ENCODE measurements around the gene CERS1. TPM values are rescaled to one million over a fixed set of nuclear protein-coding genes. Genes with fewer than 3 reads are reported as not detected.
"Not testable (repeated sequence)": the region's sequence is repeated elsewhere in the genome, so short reads cannot be mapped to it uniquely, and the experiment has no call there.

The CERS1 gene
- polyA plus RNA-seq, 3 donors = 5.1 to 5.6 (median 5.2) TPM

GRCh38 chr19:18919900-18920214 lies 23.9 kb upstream of the CERS1 start:
- no peak for DNase-seq (ENCODE audit: low read depth in 3 of 3, low spot score in 2 of 3)

DNA sequence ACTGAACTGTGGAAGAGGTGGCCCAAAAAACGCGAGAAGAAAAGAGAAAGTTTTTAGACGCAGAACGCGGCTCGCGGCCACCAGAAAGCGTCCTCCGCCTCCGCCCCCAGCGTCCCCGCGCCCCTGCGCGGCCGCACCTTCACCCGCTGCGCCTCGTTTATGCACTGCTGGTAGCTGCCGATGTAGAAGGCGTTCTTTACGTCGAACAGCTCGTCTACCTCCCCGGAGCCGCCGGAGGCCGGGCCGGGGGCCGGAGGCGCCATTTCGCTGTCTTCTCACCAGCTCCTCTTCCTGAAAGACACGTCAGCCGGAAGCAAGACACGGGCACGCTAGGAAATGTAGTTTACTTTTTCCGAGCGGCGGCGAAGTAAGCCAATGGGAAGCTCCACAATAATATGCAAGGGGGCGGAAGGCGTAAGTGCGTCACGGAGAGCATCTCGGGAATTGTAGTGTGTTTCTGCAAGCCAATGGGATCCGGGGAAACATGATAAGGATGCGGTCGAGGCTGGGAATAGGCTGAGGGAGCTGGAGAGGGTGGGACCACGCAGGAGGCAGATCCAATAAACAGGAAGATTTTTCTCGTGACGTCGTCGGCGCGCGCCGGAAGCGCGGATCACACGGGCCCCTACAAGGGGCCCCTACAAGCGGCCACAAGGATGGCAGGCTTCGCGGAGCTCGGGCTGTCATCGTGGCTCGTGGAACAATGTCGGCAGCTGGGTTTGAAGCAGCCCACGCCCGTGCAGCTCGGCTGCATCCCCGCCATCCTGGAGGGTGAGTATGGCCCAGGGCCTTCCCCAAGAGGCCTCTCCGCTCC lies 23.3 kb upstream of the CERS1 start, which contains the start of the genes COPE and DDX49:
Gene COPE (minus strand): TSS at position 302 of the 814 bp plus-strand sequence. CDS start 39 bp downstream, at position 263.
Gene DDX49 (plus strand): TSS at position 630 of the 814 bp plus-strand sequence. CDS start 27 bp downstream, at position 657.
- peak; percentile 99 for DNase-seq (ENCODE audit: low read depth in 3 of 3, low spot score in 2 of 3)

DNA sequence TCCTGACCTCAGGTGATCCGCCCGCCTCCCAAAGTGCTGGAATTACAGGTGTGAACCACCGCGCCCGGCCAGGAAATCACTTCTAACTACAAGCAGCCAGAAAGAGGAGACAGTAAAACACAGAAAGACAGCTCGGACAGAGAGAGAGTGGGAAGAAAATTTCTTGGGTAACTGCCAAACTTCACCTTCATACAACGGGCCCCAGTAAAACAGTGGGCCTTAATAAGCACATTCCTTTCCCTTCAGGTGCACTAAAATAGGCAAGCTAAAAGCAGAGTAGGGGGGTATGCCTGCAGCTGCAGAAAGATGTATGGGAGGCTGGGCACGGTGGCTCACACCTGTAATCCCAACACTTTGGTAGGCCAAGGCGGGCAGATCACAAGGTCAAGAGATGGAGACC lies 21.6 kb upstream of the CERS1 start:
- not testable (repeated sequence) for DNase-seq (ENCODE audit: low read depth in 3 of 3, low spot score in 2 of 3)

DNA sequence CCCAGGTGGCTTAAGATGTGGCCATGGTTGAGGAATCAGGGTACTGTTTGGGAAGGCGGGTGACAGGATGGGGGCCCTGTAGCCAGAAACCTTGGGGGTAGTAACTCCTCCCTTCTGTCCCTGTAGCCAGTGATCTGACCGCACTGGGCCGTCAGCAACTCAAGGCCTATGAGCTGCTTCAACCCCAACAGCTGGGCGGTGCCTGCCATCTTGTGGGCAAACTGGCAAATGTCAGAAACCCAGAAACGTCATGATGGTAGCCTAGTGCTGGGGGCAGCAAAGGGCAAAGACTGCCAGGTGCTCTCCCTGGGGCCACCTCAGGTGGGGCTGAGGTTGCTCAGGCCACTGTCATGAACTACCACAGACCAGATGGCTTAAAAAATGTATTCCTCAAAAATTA lies 19.7 kb upstream of the CERS1 start:
- no peak for DNase-seq (ENCODE audit: low read depth in 3 of 3, low spot score in 2 of 3)

DNA sequence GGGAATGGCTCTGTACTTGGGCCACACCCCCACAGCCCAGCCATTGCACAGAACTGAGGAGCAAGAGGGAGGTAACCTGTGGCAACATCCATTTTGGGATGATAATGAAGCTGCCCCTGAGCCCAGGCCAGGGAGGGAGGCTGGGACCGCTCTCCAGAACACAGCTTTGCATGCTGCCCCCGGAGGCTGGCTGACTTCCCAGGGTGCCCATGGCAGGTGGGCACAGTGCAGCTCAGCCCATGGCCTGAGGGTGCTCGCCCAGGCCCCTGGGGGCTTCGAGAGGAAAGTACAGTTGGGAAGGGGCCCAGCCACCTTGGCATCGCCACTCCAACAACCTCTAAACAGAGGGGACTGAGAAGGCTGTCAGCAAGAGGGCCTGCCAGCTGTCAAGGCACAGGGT lies 17.5 kb upstream of the CERS1 start:
- DNase-seq (ENCODE audit: low read depth in 3 of 3, low spot score in 2 of 3) = no peak

- DNase-seq (ENCODE audit: low read depth in 3 of 3, low spot score in 2 of 3) = no peak
Observed at GRCh38 chr19:18912933-18913332, 17.0 kb upstream of the CERS1 start.

- DNase-seq (ENCODE audit: low read depth in 3 of 3, low spot score in 2 of 3) = no peak
Observed at GRCh38 chr19:18910801-18911436, 15.0 kb upstream of the CERS1 start.

DNA sequence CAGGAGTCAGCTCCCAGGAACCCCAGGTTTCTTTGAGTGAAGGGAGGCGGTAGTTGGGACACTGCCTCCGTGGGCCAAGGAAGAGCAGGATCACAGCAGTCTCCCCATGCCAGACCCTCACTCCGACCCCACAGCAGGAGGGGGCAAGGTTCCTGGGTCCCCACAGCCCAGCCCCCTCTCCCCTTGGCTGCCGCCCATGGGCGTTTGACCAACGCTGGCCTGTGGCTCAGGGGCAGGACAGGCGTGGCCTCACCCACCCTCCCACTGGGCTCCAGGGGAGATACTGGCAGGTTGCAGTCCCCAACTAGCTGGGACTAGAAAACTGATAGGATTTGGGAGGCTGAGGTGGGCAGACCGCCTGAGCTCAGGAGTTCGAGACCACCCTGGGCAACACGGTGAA lies 14.1 kb upstream of the CERS1 start:
- DNase-seq (ENCODE audit: low read depth in 3 of 3, low spot score in 2 of 3) = no peak

DNA sequence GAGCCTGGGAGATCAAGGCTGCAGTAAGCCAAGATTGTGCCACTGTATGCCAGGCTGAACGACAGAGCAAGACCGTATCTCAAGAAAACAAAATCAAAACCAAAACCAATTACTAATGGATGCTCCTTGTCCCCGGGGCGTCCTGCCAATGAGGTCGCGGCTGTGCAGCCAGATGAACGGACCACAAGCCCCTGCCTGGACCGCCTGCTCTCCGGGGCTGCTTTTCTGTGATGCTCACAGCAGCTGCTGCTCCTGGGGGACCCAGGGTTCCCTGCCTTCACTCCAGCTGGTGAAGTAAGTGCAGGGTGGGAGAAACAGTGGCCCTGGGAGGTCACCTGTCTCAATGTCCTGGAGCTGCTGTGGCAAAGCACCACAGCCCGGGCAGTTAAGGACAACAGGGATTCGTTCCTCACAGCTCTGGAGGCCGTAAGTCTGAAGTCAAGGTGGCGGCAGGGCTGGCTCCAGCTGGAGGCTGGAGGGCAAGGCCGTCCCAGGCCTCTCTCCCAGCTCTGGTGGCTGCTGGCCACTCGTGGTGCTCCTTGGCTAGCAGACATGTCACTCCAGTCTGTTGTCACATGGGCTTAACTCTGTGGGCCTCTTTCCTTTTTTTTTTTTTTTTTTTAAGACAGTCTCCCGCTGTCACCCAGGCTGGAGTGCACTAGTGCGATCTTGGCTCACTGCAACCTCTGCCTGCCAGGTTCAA lies 13.1 kb upstream of the CERS1 start:
- DNase-seq (ENCODE audit: low read depth in 3 of 3, low spot score in 2 of 3) = no peak

DNA sequence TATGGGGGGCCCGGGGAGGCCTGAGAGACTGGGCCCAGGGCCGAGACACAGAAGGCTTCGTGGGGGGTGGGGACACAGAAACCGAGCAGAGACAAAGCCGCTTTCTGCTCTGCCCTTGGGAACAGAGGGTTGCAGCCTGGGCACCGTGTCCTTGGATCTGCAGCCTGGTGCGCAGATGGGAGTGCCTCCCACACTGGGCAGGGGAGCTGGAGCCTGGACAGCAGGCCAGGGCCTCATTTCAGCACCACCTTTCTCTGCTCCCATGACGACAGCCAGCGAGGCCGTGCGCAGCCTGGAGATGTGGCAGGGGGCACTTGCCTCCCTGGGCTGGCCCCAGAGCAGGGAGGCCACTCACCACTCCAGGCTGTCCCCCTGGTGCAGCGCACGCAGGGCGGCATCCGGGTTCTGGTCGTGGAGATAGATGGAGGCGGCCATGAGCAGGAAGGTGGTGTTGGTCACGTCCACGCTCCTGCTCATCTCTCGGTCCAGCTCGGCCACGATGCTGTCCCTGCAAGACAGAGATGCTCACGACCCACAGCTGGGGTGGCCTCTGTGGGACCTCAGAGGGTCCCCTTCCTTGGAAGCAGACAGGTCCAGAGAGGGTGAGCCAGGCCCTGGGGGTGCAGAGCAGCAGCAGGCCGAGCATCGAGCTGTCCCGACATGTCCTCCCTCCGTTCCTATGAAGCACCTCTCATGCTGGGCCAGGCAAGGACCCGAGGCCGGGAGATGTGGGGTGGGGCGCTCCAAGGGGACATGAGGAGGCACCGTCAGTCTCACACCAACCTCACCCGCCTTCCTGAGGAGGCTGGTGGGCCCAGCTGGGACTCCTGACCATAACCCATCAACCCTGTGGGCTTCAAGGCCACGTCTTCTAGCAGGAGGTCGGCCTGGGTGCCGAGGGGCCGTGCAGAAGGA lies 10.9 kb upstream of the CERS1 start:
- no peak for DNase-seq (ENCODE audit: low read depth in 3 of 3, low spot score in 2 of 3)

GRCh38 chr19:18905513-18906236 lies 9.7 kb upstream of the CERS1 start:
- DNase-seq (ENCODE audit: low read depth in 3 of 3, low spot score in 2 of 3) = no peak

DNA sequence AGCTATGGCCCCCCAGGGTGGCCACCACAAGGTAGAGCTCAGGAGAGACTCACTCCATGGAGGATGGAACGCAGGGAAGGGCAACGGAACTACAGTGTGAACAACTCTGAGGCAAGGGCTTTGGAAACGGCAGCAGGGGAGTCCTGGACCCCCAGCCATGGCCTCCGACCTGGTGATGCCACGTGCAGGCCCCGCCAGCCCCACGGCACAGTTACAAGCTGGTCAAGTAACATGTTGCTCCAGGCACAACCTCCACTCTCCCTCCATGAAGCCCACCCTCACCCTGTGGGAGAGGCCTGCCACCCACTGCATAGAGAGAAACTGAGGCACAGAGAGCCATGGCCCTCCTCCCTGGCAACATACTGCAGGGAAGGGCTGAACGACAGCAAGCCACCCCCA lies 9.1 kb upstream of the CERS1 start:
- no peak for DNase-seq (ENCODE audit: low read depth in 3 of 3, low spot score in 2 of 3)

DNA sequence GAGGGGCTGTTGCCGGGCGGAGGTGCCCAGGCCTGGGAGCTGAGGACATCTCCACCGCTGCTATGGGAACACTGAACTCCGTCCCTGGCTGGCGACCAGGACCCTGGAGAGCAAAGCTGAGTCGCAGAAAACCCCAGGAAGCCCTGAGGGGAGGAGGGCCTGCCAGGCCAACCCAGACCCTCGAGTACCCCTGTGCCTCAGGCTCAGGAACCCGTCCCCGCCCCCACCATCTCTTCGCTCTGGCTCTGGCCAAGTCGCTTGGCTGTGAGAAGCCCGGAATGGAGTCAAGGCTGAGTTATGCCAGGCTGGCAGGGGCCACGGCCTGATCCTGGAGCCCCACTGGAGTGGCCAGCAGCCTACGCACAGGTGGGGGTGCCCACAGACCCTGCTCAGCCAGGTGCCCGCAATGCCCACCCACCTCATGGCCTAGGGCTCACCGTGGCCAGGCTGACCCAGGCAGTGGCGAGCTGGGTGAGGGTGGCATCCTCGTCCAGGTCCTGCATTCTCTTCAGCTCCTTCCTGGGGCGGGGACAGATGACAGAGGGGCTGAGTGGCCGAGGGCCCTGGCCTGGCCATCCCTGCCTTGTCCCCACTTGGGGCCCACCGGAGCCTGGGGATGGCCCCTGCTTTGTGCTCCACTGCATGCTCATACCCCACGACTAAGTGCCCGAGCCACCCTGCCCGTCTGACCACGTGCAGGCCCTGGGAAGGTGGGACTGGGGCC lies 8.5 kb upstream of the CERS1 start:
- DNase-seq (ENCODE audit: low read depth in 3 of 3, low spot score in 2 of 3) = no peak

- no peak for DNase-seq (ENCODE audit: low read depth in 3 of 3, low spot score in 2 of 3)
Observed at GRCh38 chr19:18903156-18904037, 7.4 kb upstream of the CERS1 start.

- not testable (repeated sequence) for DNase-seq (ENCODE audit: low read depth in 3 of 3, low spot score in 2 of 3)
Observed at GRCh38 chr19:18902519-18902918, 6.6 kb upstream of the CERS1 start.

DNA sequence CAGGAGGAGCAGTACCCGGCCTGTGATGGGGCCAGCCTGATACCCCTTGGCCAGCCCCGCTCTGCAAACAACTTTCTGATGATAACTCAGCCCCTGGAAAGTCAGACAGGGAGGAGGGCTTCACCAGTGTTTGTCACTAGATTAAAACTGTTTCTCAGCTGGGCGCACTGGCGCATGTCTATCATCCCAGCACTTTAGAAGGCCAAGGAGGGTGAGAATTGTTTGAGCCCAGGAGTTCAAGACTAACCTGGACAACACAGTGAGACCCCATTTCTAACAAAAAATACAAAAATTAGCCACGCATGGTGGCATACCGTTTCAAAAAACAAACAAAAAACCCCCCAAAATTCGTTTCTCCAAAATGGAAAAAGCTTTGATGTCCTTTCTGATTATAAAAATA lies 5.5 kb upstream of the CERS1 start:
- no peak for DNase-seq (ENCODE audit: low read depth in 3 of 3, low spot score in 2 of 3)

DNA sequence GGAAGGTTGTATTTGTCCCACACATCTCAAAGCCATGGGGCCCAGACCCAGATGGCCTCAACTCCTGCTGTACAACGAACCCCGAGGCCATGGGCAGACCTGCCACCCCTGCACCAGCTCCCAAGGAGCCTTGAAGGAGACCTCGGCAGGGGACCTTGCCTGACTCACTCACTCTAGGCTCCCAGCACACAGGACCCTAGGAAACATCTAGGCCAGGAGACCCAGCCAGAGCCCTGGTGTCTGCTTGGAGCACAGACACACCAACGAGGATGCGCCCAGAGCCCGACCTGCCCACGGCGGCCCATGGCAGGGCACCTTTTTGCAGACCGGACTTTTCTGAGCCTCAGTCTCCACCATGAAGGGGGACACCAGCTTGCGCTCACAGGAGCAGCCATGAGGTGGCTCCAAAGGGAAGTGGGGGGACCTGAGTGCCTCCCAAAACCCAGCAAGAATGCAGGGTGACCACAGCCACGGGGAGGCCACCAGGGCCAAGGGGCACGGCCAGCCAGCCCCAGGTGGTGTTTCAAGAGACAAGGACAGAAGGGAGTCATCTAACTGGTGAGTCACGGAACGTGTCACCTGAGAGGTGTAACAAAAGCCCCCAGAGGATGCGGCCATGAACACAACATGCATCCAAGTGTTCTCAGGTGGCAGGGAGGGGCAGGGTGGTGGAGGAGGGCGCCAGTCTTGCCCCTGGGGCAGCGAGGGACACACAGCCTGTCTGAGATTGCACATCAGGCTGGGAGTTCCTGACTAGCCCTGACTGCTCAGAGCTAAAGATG lies 4.9 kb upstream of the CERS1 start:
- no peak for DNase-seq (ENCODE audit: low read depth in 3 of 3, low spot score in 2 of 3)

Measured in right renal cortex interstitium (tissue), 3 donors.